Measurements from ENCODE around the gene TRPV6. TPM values are rescaled to one million over a fixed set of nuclear protein-coding genes. Genes with fewer than 3 reads are reported as not detected.

TRPV6 gene
- total RNA-seq, 1 experiment from 2014 or later, result 1.7 TPM

DNA sequence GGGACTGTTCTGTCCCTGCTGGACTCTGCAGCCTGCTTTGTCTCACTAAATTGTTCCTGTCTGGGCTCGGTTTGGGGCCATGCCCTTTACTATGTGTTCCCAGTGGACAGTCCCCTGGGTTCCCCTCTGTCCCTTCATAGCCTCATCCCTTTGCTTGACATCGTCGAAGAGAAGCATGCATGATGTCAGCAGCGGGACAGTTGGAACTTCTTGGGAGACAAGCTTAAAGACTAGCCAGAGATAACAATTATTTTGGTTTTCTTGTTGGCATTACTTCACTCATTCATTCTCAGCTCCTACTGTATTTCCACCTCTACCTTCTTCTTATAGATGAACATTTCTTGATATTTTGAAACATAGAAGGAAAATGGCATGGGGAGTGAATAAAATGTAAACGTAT is 27.9 kb downstream of the TRPV6 start:
- no peaks in the 10 kb centered on the region for H4K20me1 ChIP-seq (ENCODE audit: insufficient read depth)
- H3K4me3 ChIP-seq (replicated peaks in 1 of 2; ENCODE audit: low read depth in 1 of 2, low read length in 2 of 2), result no peak overlapping the region
- no peaks in the 10 kb centered on the region for H3K36me3 ChIP-seq (ENCODE audit: control insufficient read depth in 1 of 2, insufficient read depth in 2 of 2, low read length in 2 of 2)
- TF ChIP-seq, protein P1, sequence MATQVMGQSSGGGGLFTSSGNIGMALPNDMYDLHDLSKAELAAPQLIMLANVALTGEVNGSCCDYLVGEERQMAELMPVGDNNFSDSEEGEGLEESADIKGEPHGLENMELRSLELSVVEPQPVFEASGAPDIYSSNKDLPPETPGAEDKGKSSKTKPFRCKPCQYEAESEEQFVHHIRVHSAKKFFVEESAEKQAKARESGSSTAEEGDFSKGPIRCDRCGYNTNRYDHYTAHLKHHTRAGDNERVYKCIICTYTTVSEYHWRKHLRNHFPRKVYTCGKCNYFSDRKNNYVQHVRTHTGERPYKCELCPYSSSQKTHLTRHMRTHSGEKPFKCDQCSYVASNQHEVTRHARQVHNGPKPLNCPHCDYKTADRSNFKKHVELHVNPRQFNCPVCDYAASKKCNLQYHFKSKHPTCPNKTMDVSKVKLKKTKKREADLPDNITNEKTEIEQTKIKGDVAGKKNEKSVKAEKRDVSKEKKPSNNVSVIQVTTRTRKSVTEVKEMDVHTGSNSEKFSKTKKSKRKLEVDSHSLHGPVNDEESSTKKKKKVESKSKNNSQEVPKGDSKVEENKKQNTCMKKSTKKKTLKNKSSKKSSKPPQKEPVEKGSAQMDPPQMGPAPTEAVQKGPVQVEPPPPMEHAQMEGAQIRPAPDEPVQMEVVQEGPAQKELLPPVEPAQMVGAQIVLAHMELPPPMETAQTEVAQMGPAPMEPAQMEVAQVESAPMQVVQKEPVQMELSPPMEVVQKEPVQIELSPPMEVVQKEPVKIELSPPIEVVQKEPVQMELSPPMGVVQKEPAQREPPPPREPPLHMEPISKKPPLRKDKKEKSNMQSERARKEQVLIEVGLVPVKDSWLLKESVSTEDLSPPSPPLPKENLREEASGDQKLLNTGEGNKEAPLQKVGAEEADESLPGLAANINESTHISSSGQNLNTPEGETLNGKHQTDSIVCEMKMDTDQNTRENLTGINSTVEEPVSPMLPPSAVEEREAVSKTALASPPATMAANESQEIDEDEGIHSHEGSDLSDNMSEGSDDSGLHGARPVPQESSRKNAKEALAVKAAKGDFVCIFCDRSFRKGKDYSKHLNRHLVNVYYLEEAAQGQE (IDR thresholded peaks at IDR 0.05; ENCODE audit: low read depth), result no peak
- no peak for TF ChIP-seq SRF (IDR thresholded peaks at IDR 0.05; ENCODE audit: low read depth)
- TF ChIP-seq ZFX (IDR thresholded peaks at IDR 0.05), result no peak
- TF ChIP-seq, protein P2, sequence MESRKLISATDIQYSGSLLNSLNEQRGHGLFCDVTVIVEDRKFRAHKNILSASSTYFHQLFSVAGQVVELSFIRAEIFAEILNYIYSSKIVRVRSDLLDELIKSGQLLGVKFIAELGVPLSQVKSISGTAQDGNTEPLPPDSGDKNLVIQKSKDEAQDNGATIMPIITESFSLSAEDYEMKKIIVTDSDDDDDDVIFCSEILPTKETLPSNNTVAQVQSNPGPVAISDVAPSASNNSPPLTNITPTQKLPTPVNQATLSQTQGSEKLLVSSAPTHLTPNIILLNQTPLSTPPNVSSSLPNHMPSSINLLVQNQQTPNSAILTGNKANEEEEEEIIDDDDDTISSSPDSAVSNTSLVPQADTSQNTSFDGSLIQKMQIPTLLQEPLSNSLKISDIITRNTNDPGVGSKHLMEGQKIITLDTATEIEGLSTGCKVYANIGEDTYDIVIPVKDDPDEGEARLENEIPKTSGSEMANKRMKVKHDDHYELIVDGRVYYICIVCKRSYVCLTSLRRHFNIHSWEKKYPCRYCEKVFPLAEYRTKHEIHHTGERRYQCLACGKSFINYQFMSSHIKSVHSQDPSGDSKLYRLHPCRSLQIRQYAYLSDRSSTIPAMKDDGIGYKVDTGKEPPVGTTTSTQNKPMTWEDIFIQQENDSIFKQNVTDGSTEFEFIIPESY (IDR thresholded peaks at IDR 0.05; ENCODE audit: extremely low read depth, insufficient replicate concordance, low read length), result no peak
- TF ChIP-seq EZH2phosphoT487 (IDR thresholded peaks at IDR 0.05; ENCODE audit: borderline replicate concordance), result no peak
- TF ChIP-seq POLR2A (IDR thresholded peaks at IDR 0.05; ENCODE audit: borderline replicate concordance, extremely low read depth, insufficient read depth, insufficient read length), result no peak
- TF ChIP-seq FOSL1 (IDR thresholded peaks at IDR 0.05; ENCODE audit: low read depth), result no peak
- H2AFZ ChIP-seq (ENCODE audit: low read depth, low read length, poor library complexity, severe bottlenecking), result no peak overlapping the region
- no peak overlapping the region for H3K4me2 ChIP-seq (ENCODE audit: low read length)
- peaks cover 13 to 21% of the 10 kb centered on the region in 2 experiments for H3K4me1 ChIP-seq (ENCODE audit: control insufficient read depth in 1 of 2, insufficient read depth in 2 of 2, low read length in 2 of 2)
- DNase-seq (ENCODE audit: low read depth, low spot score), result no peak
- H3K9ac ChIP-seq (ENCODE audit: low read length), result no peak overlapping the region
- no peak overlapping the region for H3K27ac ChIP-seq (ENCODE audit: low read depth, low read length)
- ChIA-PET RAD21 (ENCODE audit: low non-redundant PET in 1 of 2, low total read pairs in 2 of 2, uncharacterized antibody in 2 of 2, unreplicated experiment in 2 of 2) (no interaction called here), CTCF (interaction anchor here (1.9 kb wide), 1 partner anchor 15 kb away, joined by 10 read pairs; no protein-coding TSS in a partner anchor), POLR2A (no interaction called here)
- ATAC-seq, result no peak
- BruUV-seq (replicated peaks), result no TSS peak
- H3K9me3 ChIP-seq (ENCODE audit: control insufficient read depth in 1 of 2, insufficient read depth in 1 of 2, low read depth in 1 of 2, low read length in 2 of 2), result no peaks in the 10 kb centered on the region
- intact Hi-C loops (cut with micrococcal nuclease), result loop anchor here (10.0 kb wide), 1 partner anchor 357 kb away; no protein-coding TSS in a partner anchor
- no peaks in the 10 kb centered on the region for H3K9me2 ChIP-seq (ENCODE audit: insufficient read depth)
- no peaks in the 10 kb centered on the region for H3K79me2 ChIP-seq (ENCODE audit: insufficient read depth, low read length)
- H3K27me3 ChIP-seq (ENCODE audit: insufficient read depth, low read length), result no peaks in the 10 kb centered on the region
